ENCODE measurements around the gene CNTN6.

Gene CNTN6

DNA sequence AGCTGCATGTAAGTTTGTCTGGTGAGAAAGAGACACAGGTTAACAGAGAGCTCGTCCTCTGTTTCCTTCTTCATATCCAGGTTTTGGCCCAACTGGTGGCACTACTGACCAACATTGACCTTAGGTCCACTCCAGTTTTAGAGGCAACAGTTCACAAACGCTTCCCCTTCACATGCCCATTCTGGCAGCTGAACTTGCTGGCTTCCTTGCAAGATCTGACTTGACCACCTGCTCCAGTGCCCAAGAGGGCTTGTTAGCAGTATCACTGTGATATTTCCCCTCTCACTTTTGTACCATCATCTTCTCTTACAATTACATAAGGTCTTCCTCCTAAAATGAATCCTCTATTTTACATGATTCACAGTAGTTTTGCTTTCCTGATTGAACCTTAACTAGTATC, 71.3 kb downstream of the CNTN6 start:
- H3K27ac ChIP-seq: no peak overlapping the region
- TF ChIP-seq, protein P1, sequence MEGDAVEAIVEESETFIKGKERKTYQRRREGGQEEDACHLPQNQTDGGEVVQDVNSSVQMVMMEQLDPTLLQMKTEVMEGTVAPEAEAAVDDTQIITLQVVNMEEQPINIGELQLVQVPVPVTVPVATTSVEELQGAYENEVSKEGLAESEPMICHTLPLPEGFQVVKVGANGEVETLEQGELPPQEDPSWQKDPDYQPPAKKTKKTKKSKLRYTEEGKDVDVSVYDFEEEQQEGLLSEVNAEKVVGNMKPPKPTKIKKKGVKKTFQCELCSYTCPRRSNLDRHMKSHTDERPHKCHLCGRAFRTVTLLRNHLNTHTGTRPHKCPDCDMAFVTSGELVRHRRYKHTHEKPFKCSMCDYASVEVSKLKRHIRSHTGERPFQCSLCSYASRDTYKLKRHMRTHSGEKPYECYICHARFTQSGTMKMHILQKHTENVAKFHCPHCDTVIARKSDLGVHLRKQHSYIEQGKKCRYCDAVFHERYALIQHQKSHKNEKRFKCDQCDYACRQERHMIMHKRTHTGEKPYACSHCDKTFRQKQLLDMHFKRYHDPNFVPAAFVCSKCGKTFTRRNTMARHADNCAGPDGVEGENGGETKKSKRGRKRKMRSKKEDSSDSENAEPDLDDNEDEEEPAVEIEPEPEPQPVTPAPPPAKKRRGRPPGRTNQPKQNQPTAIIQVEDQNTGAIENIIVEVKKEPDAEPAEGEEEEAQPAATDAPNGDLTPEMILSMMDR (IDR thresholded peaks at IDR 0.05): no peak
- no peak for TF ChIP-seq ZFX (IDR thresholded peaks at IDR 0.05; ENCODE audit: borderline replicate concordance)

DNA sequence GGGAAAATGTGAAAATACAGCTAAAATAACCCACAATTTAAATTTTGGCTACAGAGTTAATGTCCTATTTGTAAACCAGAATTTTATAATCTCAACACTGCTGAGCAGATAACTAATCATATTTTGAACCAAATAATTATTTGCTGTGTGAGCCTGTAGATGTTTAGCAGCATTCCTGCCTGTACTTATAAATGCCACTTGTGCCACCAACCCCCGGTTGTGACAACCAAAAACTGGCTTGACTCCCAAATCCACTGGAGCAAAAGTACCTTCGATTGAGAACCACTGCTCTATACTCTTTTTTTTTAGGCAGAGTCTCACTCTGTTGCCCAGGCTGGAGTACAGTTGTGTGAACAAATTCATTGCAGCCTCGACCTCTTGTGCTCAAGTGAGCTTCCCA, 78.5 kb downstream of the CNTN6 start:
- no peak for TF ChIP-seq ZFX (IDR thresholded peaks at IDR 0.05; ENCODE audit: borderline replicate concordance)
- TF ChIP-seq, protein P1 (IDR thresholded peaks at IDR 0.05): no peak
- H3K27ac ChIP-seq: no peak overlapping the region

DNA sequence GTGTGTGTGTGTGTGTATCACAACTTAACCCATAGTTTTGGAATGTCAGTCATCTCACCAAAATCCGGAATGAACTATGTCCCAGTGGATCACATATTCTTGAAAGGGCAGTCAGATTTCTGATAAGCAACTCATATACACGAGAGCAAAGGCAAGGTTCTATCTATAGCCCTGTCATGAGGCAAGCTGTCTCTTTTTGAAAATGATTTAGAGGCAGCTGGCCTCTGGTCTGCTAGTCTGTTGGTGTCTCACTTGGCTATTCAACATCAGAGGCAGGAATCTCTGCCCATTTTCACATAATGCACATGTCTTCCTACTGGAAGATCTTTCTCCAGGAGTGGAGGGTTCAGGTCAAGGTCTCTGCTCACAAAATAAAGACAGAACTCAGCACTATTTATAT, 79.8 kb downstream of the CNTN6 start:
- TF ChIP-seq, protein P1 (IDR thresholded peaks at IDR 0.05): no peak
- no peak for TF ChIP-seq ZFX (IDR thresholded peaks at IDR 0.05; ENCODE audit: borderline replicate concordance)
- H3K27ac ChIP-seq: no peak overlapping the region

DNA sequence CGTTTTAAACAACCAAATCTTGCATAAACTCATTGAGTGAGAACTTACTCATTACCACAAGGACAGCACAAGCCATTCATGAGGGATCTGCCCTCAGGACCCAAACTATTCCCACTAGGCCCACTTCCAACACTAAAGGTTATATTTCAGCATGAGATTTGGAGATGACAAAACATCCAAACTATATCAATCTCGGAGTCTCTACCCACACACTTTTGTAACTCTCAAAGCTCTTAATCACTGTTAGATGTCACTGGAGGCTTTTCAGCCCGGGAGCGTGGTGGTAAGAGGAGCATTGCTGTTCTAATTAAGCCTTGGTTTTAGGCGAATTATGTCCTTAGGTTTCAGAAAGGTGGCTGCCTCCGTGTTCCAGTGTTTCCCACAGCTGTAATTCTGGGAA, 86.3 kb downstream of the CNTN6 start:
- no peak for TF ChIP-seq ZFX (IDR thresholded peaks at IDR 0.05; ENCODE audit: borderline replicate concordance)
- TF ChIP-seq, protein P1 (IDR thresholded peaks at IDR 0.05): no peak

DNA sequence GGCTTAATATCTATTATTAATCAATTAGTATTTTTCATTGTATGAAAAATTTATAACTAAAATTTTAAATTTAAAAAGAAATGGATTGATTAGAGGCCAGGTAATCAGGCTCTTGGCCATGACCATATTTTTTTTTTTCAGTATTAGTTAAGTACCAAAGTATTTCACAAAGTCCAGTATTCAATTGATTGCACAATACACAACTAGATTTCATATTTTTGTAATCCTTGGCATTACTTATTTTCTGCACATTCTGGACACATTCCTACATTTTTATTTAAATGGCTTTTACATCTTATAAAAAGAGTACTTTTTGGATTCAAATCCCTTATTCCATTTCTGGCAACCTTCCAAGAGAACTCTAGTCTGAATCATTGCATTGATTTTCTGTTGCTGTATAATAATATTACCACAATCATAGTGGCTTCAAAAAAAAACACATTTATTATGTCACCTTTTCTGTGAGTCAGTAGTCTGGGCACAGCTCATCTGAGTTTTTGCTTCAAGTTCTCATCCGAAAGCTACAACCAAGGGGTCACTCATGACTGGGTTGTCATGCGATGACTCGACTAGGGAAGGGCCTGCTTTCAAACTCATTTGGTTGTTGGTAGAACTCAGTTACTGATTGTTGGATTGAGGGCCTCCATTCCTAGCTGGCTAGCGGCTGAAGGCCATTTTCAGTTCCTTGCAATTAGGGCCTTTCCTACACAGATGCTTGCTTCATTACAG, 90.7 kb downstream of the CNTN6 start:
- no peak overlapping the region for H3K27ac ChIP-seq
- no peak for TF ChIP-seq ZFX (IDR thresholded peaks at IDR 0.05; ENCODE audit: borderline replicate concordance)
- TF ChIP-seq, protein P1 (IDR thresholded peaks at IDR 0.05): no peak

More for the DNA sequence above, 86.3 kb downstream of the CNTN6 start:
- no peak overlapping the region for H3K27ac ChIP-seq

DNA sequence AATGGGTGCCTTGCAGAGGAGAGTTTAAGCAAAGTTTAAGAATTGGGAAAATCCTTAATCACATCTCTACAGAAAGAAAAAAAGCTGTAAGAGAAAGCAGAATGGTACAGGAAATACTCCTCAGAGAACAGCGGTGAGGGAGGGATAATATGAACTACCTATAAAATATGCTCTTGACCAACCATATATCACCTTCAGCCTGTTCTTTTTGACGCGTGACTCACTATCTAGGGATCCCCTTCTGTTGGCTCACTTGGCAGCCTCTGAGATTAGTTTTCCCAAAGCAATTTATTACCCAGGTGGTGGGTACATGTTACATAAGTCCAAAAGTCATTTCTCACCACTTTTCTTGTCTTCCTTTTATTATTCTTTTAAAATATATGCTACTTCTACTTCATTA, 97.7 kb downstream of the CNTN6 start:
- no peak overlapping the region for H3K27ac ChIP-seq
- TF ChIP-seq, protein P1 (IDR thresholded peaks at IDR 0.05): no peak
- no peak for TF ChIP-seq ZFX (IDR thresholded peaks at IDR 0.05; ENCODE audit: borderline replicate concordance)

DNA sequence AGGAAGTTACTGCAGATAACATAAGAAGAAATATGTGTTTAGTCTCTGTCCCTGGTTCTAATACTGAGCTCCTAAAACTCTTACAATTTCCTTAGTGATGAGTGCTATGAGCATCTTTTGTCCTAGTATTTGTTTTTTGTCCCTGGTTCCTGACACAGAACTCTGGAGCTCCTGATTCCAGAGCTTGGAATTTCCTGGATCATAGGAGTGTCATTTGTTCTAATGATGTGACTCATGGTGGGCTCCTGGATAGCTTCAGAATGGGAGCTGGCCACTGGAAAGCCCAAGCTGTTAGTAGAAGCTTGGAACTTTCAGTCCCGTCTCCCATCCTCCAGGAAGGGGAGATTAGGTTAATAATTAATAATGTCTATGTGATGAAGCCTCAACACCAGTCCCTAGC, 98.2 kb downstream of the CNTN6 start:
- no peak for TF ChIP-seq ZFX (IDR thresholded peaks at IDR 0.05; ENCODE audit: borderline replicate concordance)
- H3K27ac ChIP-seq: no peak overlapping the region

DNA sequence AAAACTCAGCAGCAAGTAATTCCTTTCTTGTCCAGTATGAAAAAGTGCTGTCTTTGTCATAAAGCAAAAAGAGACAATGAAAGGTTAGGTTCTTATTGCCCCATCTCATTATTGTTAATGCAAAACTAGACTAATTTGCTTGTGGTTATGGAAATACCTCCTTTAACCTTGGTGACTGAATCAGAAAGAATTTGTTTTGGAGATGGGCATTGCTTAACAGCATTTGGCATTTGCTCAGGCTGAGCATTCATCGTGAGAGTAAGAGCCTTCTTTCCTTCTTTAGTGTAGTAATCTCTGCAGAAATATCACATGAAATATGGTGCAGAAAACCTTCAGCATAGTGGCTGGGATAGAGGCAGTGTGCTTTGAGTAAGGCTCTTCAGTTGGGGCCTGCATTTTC, 103.1 kb downstream of the CNTN6 start:
- no peak overlapping the region for H3K27ac ChIP-seq
- TF ChIP-seq, protein P1 (IDR thresholded peaks at IDR 0.05): no peak
- TF ChIP-seq ZFX (IDR thresholded peaks at IDR 0.05; ENCODE audit: borderline replicate concordance): no peak
